ENCODE measurements around the gene B4GALT2. TPM values are rescaled to one million over a fixed set of nuclear protein-coding genes. Genes with fewer than 3 reads are reported as not detected.

Gene B4GALT2
- total and polyA plus RNA-seq, 2 donors (not counting 3 experiments of a cell fraction or from before 2014, with no cell fraction given) = 80.0 to 103 TPM

- intact Hi-C loops (cut with micrococcal nuclease) = loop anchor here (10.0 kb wide), 1 partner anchor 212 kb away; the partner anchor contains the start of gene DMAP1
- FAIRE-seq (no peak), DNase-seq (ENCODE audit: low read depth, low spot score) (no peak)
- H3K4me2 ChIP-seq (ENCODE audit: insufficient read depth, low read length) = no peak overlapping the region
- TF ChIP-seq POLR2A (IDR thresholded peaks at IDR 0.05; ENCODE audit: low read depth, low read length) (no peak), CTCF (IDR thresholded peaks at IDR 0.05; ENCODE audit: extremely low read depth in 1 of 2, insufficient read depth in 1 of 2, low read depth in 1 of 2, low read length in 2 of 2) (peak in 1 of 2 donors; percentile 26), MAX (IDR thresholded peaks at IDR 0.05; ENCODE audit: insufficient read depth, insufficient read length) (no peak)
- no peak overlapping the region for H2AFZ ChIP-seq (ENCODE audit: low read depth, low read length)
- H3K27me3 ChIP-seq (ENCODE audit: control insufficient read depth in 2 of 2, insufficient read depth in 2 of 2, low read length in 2 of 2) = no peaks in the 10 kb centered on the region
- no peaks in the 10 kb centered on the region for H3K79me2 ChIP-seq (ENCODE audit: control insufficient read depth, insufficient read depth, low read length)
- no peaks in the 10 kb centered on the region for H3K9me3 ChIP-seq (replicated peaks; ENCODE audit: control insufficient read depth, insufficient read depth, low read length)
- ChIA-PET CTCF (interaction anchor here (0.7 to 4.5 kb wide), 6 partner anchors 10 to 239 kb away, joined by 3 to 21 read pairs (median 5); no protein-coding TSS in a partner anchor), POLR2A (no interaction called here)
- BruUV-seq (replicated peaks) = no TSS peak
- H3K9ac ChIP-seq (replicated peaks; ENCODE audit: extremely low read depth, insufficient read depth, low read length) = no peak overlapping the region
- H3K4me1 ChIP-seq (ENCODE audit: control insufficient read depth, extremely low read depth, insufficient read depth, low read length) = no peaks in the 10 kb centered on the region
- dilution Hi-C loops (cut with MboI; ENCODE audit: extremely low pct_ligation_motif_present, low sequenced_read_pairs) = no loop called here
- no peaks in the 10 kb centered on the region for H3K9me1 ChIP-seq (replicated peaks; ENCODE audit: control insufficient read depth, extremely low read depth, insufficient read depth, low read length)
- H3K4me3 ChIP-seq (replicated peaks in 1 of 3; ENCODE audit: insufficient read depth in 1 of 3, low read depth in 1 of 3, low read length in 3 of 3) = no peak overlapping the region
- no peaks in the 10 kb centered on the region for H3K36me3 ChIP-seq (ENCODE audit: control insufficient read depth in 2 of 2, extremely low read depth in 1 of 2, insufficient read depth in 2 of 2, low read length in 2 of 2)
- no peak overlapping the region for H3K27ac ChIP-seq (ENCODE audit: insufficient read depth, low read depth, low read length)
- no peaks in the 10 kb centered on the region for H4K20me1 ChIP-seq (replicated peaks; ENCODE audit: control insufficient read depth, extremely low read depth, insufficient read depth, low read length)
These were observed 23.7 kb downstream of the B4GALT2 start for GRCh38 chr1:44002606-44003157.

GRCh38 chr1:44008259-44008658, 29.2 kb downstream of the B4GALT2 start:
- no peaks in the 10 kb centered on the region for H3K79me2 ChIP-seq (ENCODE audit: control insufficient read depth, insufficient read depth, low read length)
- H3K4me1 ChIP-seq (ENCODE audit: control insufficient read depth, extremely low read depth, insufficient read depth, low read length) = no peaks in the 10 kb centered on the region
- no peak overlapping the region for H2AFZ ChIP-seq (ENCODE audit: low read depth, low read length)
- TF ChIP-seq EZH2 (IDR thresholded peaks at IDR 0.05; ENCODE audit: borderline replicate concordance, low read depth, low read length, severe bottlenecking) (no peak), GATA2 (IDR thresholded peaks at IDR 0.05; ENCODE audit: insufficient read depth, insufficient read length, low read depth, low read length) (no peak), FOS (IDR thresholded peaks at IDR 0.05; ENCODE audit: borderline replicate concordance, insufficient read depth, low read length) (no peak), POLR2A (IDR thresholded peaks at IDR 0.05; ENCODE audit: low read depth, low read length) (no peak), JUN (IDR thresholded peaks at IDR 0.05; ENCODE audit: borderline replicate concordance, insufficient read depth, insufficient read length, low read depth) (no peak), POLR2AphosphoS5 (IDR thresholded peaks at IDR 0.05; ENCODE audit: insufficient read depth, low read depth, low read length) (no peak), CTCF (IDR thresholded peaks at IDR 0.05; ENCODE audit: extremely low read depth in 1 of 2, insufficient read depth in 1 of 2, low read depth in 1 of 2, low read length in 2 of 2) (no peak), MYC (IDR thresholded peaks at IDR 0.05; ENCODE audit: low read depth, low read length) (no peak), MAX (IDR thresholded peaks at IDR 0.05; ENCODE audit: insufficient read depth, insufficient read length) (no peak)
- no peak overlapping the region for H3K4me3 ChIP-seq (replicated peaks in 1 of 3; ENCODE audit: insufficient read depth in 1 of 3, low read depth in 1 of 3, low read length in 3 of 3)
- no peak overlapping the region for H3K4me2 ChIP-seq (ENCODE audit: insufficient read depth, low read length)
- DNase-seq (ENCODE audit: low read depth, low spot score) (no peak), FAIRE-seq (no peak)
- no peaks in the 10 kb centered on the region for H4K20me1 ChIP-seq (replicated peaks; ENCODE audit: control insufficient read depth, extremely low read depth, insufficient read depth, low read length)
- CTCF ChIA-PET = interaction anchor here (1.5 kb wide), 1 partner anchor 28 kb away, joined by 5 read pairs; no protein-coding TSS in a partner anchor
- H3K27ac ChIP-seq (ENCODE audit: insufficient read depth, low read depth, low read length) = no peak overlapping the region
- no peaks in the 10 kb centered on the region for H3K27me3 ChIP-seq (ENCODE audit: control insufficient read depth in 2 of 2, insufficient read depth in 2 of 2, low read length in 2 of 2)
- intact Hi-C loops (cut with micrococcal nuclease) (loop anchor here (5.0 to 10.0 kb wide), 3 partner anchors 207 to 589 kb away; partner anchors contain the start of gene DMAP1), dilution Hi-C loops (cut with MboI; ENCODE audit: extremely low pct_ligation_motif_present, low sequenced_read_pairs) (no loop called here)
- no peaks in the 10 kb centered on the region for H3K9me1 ChIP-seq (replicated peaks; ENCODE audit: control insufficient read depth, extremely low read depth, insufficient read depth, low read length)
- no peaks in the 10 kb centered on the region for H3K9me3 ChIP-seq (replicated peaks; ENCODE audit: control insufficient read depth, insufficient read depth, low read length)
- POLR2A ChIA-PET = no interaction called here
- H3K9ac ChIP-seq (replicated peaks; ENCODE audit: extremely low read depth, insufficient read depth, low read length) = no peak overlapping the region
- no peaks in the 10 kb centered on the region for H3K36me3 ChIP-seq (ENCODE audit: control insufficient read depth in 2 of 2, extremely low read depth in 1 of 2, insufficient read depth in 2 of 2, low read length in 2 of 2)
- BruUV-seq (replicated peaks) = no TSS peak

All from endothelial cell of umbilical vein (primary cell).